ELF-1 (cell line): ENCODE data around the gene SH3BGRL2.
A peak's percentile ranks its signal among the peaks of the same experiment; 100 is the strongest.
"Not testable (repeated sequence)": the region's sequence is repeated elsewhere in the genome, so short reads cannot be mapped to it uniquely, and the experiment has no call there.

Experiments used
- DNase-seq: peaks from one replicate; pipeline ENCODE4 v3.0.0-alpha.2; 2016; ENCODE audit warnings: low read depth, low spot score

The SH3BGRL2 gene

GRCh38 chr6:79614326-79615305 lies 16.5 kb upstream of the SH3BGRL2 start:
- peak; percentile 83 for DNase-seq

GRCh38 chr6:79617518-79617941 lies 13.6 kb upstream of the SH3BGRL2 start:
- no peak for DNase-seq

- DNase-seq: not testable (repeated sequence)
Observed at GRCh38 chr6:79618425-79618824, 12.7 kb upstream of the SH3BGRL2 start.

GRCh38 chr6:79621579-79621978 lies 9.6 kb upstream of the SH3BGRL2 start:
- no peak for DNase-seq

- DNase-seq: no peak
Observed at GRCh38 chr6:79622364-79622763, 8.8 kb upstream of the SH3BGRL2 start.

GRCh38 chr6:79623106-79623505 lies 8.0 kb upstream of the SH3BGRL2 start:
- no peak for DNase-seq

- no peak for DNase-seq
Observed at GRCh38 chr6:79625746-79626145, 5.4 kb upstream of the SH3BGRL2 start.

- DNase-seq: no peak
Observed at GRCh38 chr6:79626811-79627210, 4.3 kb upstream of the SH3BGRL2 start.

GRCh38 chr6:79627422-79627821 lies 3.7 kb upstream of the SH3BGRL2 start:
- no peak for DNase-seq

GRCh38 chr6:79628466-79629288 lies 2.5 kb upstream of the SH3BGRL2 start:
- DNase-seq: no peak

- no peak for DNase-seq
Observed at GRCh38 chr6:79630380-79630882, 698 bp upstream of the SH3BGRL2 start.

GRCh38 chr6:79631693-79632172 lies 604 bp downstream of the SH3BGRL2 start:
- DNase-seq: no peak

- DNase-seq: no peak
Observed at GRCh38 chr6:79632580-79632979, 1.5 kb downstream of the SH3BGRL2 start.

- no peak for DNase-seq
Observed at GRCh38 chr6:79634491-79635231, 3.5 kb downstream of the SH3BGRL2 start.

GRCh38 chr6:79635232-79635543 lies 4.1 kb downstream of the SH3BGRL2 start:
- no peak for DNase-seq

GRCh38 chr6:79636673-79637072 lies 5.5 kb downstream of the SH3BGRL2 start:
- DNase-seq: no peak

GRCh38 chr6:79640146-79641111 lies 9.3 kb downstream of the SH3BGRL2 start:
- no peak for DNase-seq

GRCh38 chr6:79646006-79646405 lies 14.9 kb downstream of the SH3BGRL2 start:
- peak; percentile 18 for DNase-seq

- no peak for DNase-seq
Observed at GRCh38 chr6:79646561-79646960, 15.4 kb downstream of the SH3BGRL2 start.

- no peak for DNase-seq
Observed at GRCh38 chr6:79647741-79648140, 16.6 kb downstream of the SH3BGRL2 start.
